Fibroblast of lung (primary cell): ENCODE results near the gene ANKRD53. TPM values are rescaled to one million over a fixed set of nuclear protein-coding genes. Genes with fewer than 3 reads are reported as not detected.

ENCODE experiments used
- DNase-seq, 2 donors: peaks; one replicate each; pipeline versions ENCODE4 v3.0.0 to v3.0.0-alpha.2; 2010; ENCODE audit warnings: low read depth in 2 of 2
- H2AFZ ChIP-seq: 2 replicates; pipeline ENCODE4 v1.5.1; 2012; ENCODE audit warnings: low read length, control low read depth, inconsistent platforms
- H3K27ac ChIP-seq: 2 replicates; pipeline ENCODE4 v1.5.1; 2011; ENCODE audit warnings: low read length, control low read depth; ENCODE audit not compliant: insufficient read depth
- H3K27me3 ChIP-seq: 2 replicates; pipeline ENCODE4 v1.5.1; 2011; ENCODE audit warnings: mild to moderate bottlenecking, low read length; ENCODE audit not compliant: control insufficient read depth, insufficient read depth
- H3K36me3 ChIP-seq: 2 replicates; pipeline ENCODE4 v1.5.1; 2011; ENCODE audit warnings: low read length; ENCODE audit not compliant: control insufficient read depth, insufficient read depth
- H3K4me1 ChIP-seq: 2 replicates; pipeline ENCODE4 v1.5.1; 2011; ENCODE audit warnings: low read length; ENCODE audit not compliant: control insufficient read depth, insufficient read depth; ENCODE audit errors: extremely low read depth
- H3K4me2 ChIP-seq: 2 replicates; pipeline ENCODE4 v1.5.1; 2011; ENCODE audit warnings: low read length, control low read depth; ENCODE audit not compliant: insufficient read depth; ENCODE audit errors: extremely low read depth
- H3K4me3 ChIP-seq, 4 experiments: fragments of 200-600 bp in 1 of 4; sonication (generic) in 1 of 4; replicated peaks in 1 of 4; 2 replicates each; pipeline ENCODE4 v1.5.1; 2011 to 2016; ENCODE audit warnings: low read length in 4 of 4, low read depth in 3 of 4, mild to moderate bottlenecking in 3 of 4, control low read depth in 2 of 4, inconsistent platforms in 1 of 4, mixed read lengths in 1 of 4; ENCODE audit not compliant: insufficient read depth in 1 of 4; ENCODE audit errors: control extremely low read depth in 1 of 4
- H3K79me2 ChIP-seq: 2 replicates; pipeline ENCODE4 v1.5.1; 2012; ENCODE audit warnings: mild to moderate bottlenecking, low read length, inconsistent platforms; ENCODE audit not compliant: control insufficient read depth, insufficient read depth
- H3K9ac ChIP-seq: 2 replicates; pipeline ENCODE4 v1.5.1; 2011; ENCODE audit warnings: mild to moderate bottlenecking, low read length, control low read depth; ENCODE audit not compliant: insufficient read depth
- H3K9me3 ChIP-seq: 2 replicates; pipeline ENCODE4 v1.5.1; 2012; ENCODE audit warnings: low read depth, low read length; ENCODE audit not compliant: control insufficient read depth, insufficient read depth
- H4K20me1 ChIP-seq: 2 replicates; pipeline ENCODE4 v1.5.1; 2011; ENCODE audit warnings: low read length; ENCODE audit not compliant: control insufficient read depth, insufficient read depth; ENCODE audit errors: extremely low read depth
- CTCF ChIP-seq, 2 donors: IDR thresholded peaks in 1 of 2; conservative IDR thresholded peaks in 1 of 2; 1 replicate in 1 of 2; 2 replicates in 1 of 2; pipeline ENCODE4 v1.5.1; 2011 to 2012; ENCODE audit warnings: low read length in 2 of 2, control low read depth in 1 of 2, inconsistent platforms in 1 of 2, low read depth in 1 of 2, mild to moderate bottlenecking in 1 of 2
- EZH2 ChIP-seq: IDR thresholded peaks from 2 replicates; pipeline ENCODE4 v1.5.1; 2012; ENCODE audit warnings: low read length, control low read depth, mild to moderate bottlenecking; ENCODE audit errors: missing control alignments
- polyA plus RNA-seq, 2 donors: library from polyadenylated mRNA; depleted of rRNA in 1 of 2; stranded (reverse) in 1 of 2; unstranded in 1 of 2; fragments of >200 nt; gene quantifications; 2 replicates each; pipeline ENCODE4 v1.2.1, GENCODE V29; 2011 to 2012; ENCODE audit warnings: missing spikeins in 1 of 2
- total RNA-seq: library from RNA; depleted of rRNA; stranded (reverse); fragments of >200 nt; gene quantifications from 2 replicates; pipeline ENCODE4 v1.2.1, GENCODE V29; 2014

ANKRD53 gene
- total and polyA plus RNA-seq, 2 donors (not counting 1 experiment from before 2014, with no cell fraction given), result 0.58 to 1.3 TPM

- Histone ChIP-seq H2AFZ (peak overlapping the region; percentile 73), H3K27ac (no peak overlapping the region), H3K4me1 (peaks cover 6% of the 10 kb centered on the region), H3K9me3 (no peaks in the 10 kb centered on the region), H3K4me3 (peak overlapping the region; percentile 30 to 65 (median 53)), H3K79me2 (no peaks in the 10 kb centered on the region), H3K36me3 (no peaks in the 10 kb centered on the region), H3K9ac (no peak overlapping the region), H4K20me1 (no peaks in the 10 kb centered on the region), H3K27me3 (no peaks in the 10 kb centered on the region), H3K4me2 (peak overlapping the region; percentile 97)
- TF ChIP-seq EZH2, result no peak
- TF ChIP-seq CTCF (conservative IDR thresholded peaks at IDR 0.05 in 1 of 2, IDR thresholded peaks at IDR 0.05 in 1 of 2; ENCODE audit: low read depth in 1 of 2, low read length in 2 of 2), result no peak
- DNase-seq, result no peak
Observed at GRCh38 chr2:70979180-70979488, 704 bp downstream of the ANKRD53 start.

GRCh38 chr2:70979626-70980025 is 1.2 kb downstream of the ANKRD53 start:
- no peaks in the 10 kb centered on the region for H3K9me3 ChIP-seq
- no peak overlapping the region for H3K9ac ChIP-seq
- H3K4me3 ChIP-seq, result no peak overlapping the region
- H3K4me1 ChIP-seq, result peaks cover 6% of the 10 kb centered on the region
- no peaks in the 10 kb centered on the region for H4K20me1 ChIP-seq
- H3K27ac ChIP-seq, result no peak overlapping the region
- no peak overlapping the region for H3K4me2 ChIP-seq
- H3K27me3 ChIP-seq, result no peaks in the 10 kb centered on the region
- no peaks in the 10 kb centered on the region for H3K36me3 ChIP-seq
- no peak overlapping the region for H2AFZ ChIP-seq
- no peaks in the 10 kb centered on the region for H3K79me2 ChIP-seq
- no peak for DNase-seq
- TF ChIP-seq CTCF (conservative IDR thresholded peaks at IDR 0.05 in 1 of 2, IDR thresholded peaks at IDR 0.05 in 1 of 2; ENCODE audit: low read depth in 1 of 2, low read length in 2 of 2) (no peak), EZH2 (no peak)

- H3K27me3 ChIP-seq, result no peaks in the 10 kb centered on the region
- no peak overlapping the region for H3K4me2 ChIP-seq
- H3K9ac ChIP-seq, result no peak overlapping the region
- no peaks in the 10 kb centered on the region for H3K9me3 ChIP-seq
- no peak overlapping the region for H2AFZ ChIP-seq
- H4K20me1 ChIP-seq, result no peaks in the 10 kb centered on the region
- no peaks in the 10 kb centered on the region for H3K79me2 ChIP-seq
- DNase-seq, result no peak
- TF ChIP-seq EZH2 (no peak), CTCF (conservative IDR thresholded peaks at IDR 0.05 in 1 of 2, IDR thresholded peaks at IDR 0.05 in 1 of 2; ENCODE audit: low read depth in 1 of 2, low read length in 2 of 2) (no peak)
- H3K27ac ChIP-seq, result no peak overlapping the region
- H3K36me3 ChIP-seq, result no peaks in the 10 kb centered on the region
- peaks cover 6% of the 10 kb centered on the region for H3K4me1 ChIP-seq
- no peak overlapping the region for H3K4me3 ChIP-seq
Observed at GRCh38 chr2:70981421-70981820, 3.0 kb downstream of the ANKRD53 start.
